Measurements from ENCODE around the gene ASB18. TPM values are rescaled to one million over a fixed set of nuclear protein-coding genes. Genes with fewer than 3 reads are reported as not detected.

ASB18 gene
- total RNA-seq, 1 experiment from 2014 or later: not detected

GRCh38 chr2:236169151-236169721 is 95.0 kb downstream of the ASB18 start:
- no peak for TF ChIP-seq CTCF (IDR thresholded peaks at IDR 0.05; ENCODE audit: insufficient read depth in 1 of 2, low read depth in 1 of 2, low read length in 1 of 2, severe bottlenecking in 1 of 2, unreplicated experiment in 1 of 2)
- H3K4me3 ChIP-seq (ENCODE audit: low read depth, low read length): no peak overlapping the region
- Mint-ChIP-seq H3K27ac (ENCODE audit: unreplicated experiment) (no peak overlapping the region), H3K36me3 (ENCODE audit: insufficient read depth, unreplicated experiment) (peaks cover 5% of the 10 kb centered on the region), H3K4me3 (ENCODE audit: unreplicated experiment) (peak overlapping the region; percentile 37), H3K9me3 (ENCODE audit: unreplicated experiment) (no peaks in the 10 kb centered on the region), H3K27me3 (ENCODE audit: insufficient read depth, unreplicated experiment) (no peaks in the 10 kb centered on the region), H3K4me1 (ENCODE audit: low read depth, unreplicated experiment) (no peaks in the 10 kb centered on the region)
- BruUV-seq (replicated peaks): TSS peak; percentile 39
- ChIA-PET POLR2A (no interaction called here), CTCF (no interaction called here)
- no peaks in the 10 kb centered on the region for H3K36me3 ChIP-seq (ENCODE audit: control insufficient read depth, insufficient read depth, low read length)
- no peaks in the 10 kb centered on the region for H3K4me1 ChIP-seq
- H3K27me3 ChIP-seq (replicated peaks; ENCODE audit: control insufficient read depth, insufficient read depth, low read length): no peaks in the 10 kb centered on the region
- no peaks in the 10 kb centered on the region for H3K9me3 ChIP-seq
- no peak for DNase-seq
- intact Hi-C loops (cut with micrococcal nuclease; ENCODE audit: unreplicated experiment): no loop called here

GRCh38 chr2:236168110-236169080 is 95.8 kb downstream of the ASB18 start, which contains the start of gene GBX2:
Gene GBX2 (minus strand): TSS chr2:236168386. CDS start chr2:236167971, 415 bp downstream.
- Histone ChIP-seq H3K36me3 (ENCODE audit: control insufficient read depth, insufficient read depth, low read length) (no peaks in the 10 kb centered on the region), H3K27me3 (replicated peaks; ENCODE audit: control insufficient read depth, insufficient read depth, low read length) (no peaks in the 10 kb centered on the region), H3K4me3 (ENCODE audit: low read depth, low read length) (peak within 1 kb of the TSS; percentile 70), H3K9me3 (no peaks in the 10 kb centered on the region), H3K4me1 (no peaks in the 10 kb centered on the region)
- intact Hi-C loops (cut with micrococcal nuclease; ENCODE audit: unreplicated experiment): no loop called here
- Mint-ChIP-seq H3K4me1 (ENCODE audit: low read depth, unreplicated experiment) (no peaks in the 10 kb centered on the region), H3K4me3 (ENCODE audit: unreplicated experiment) (peak within 1 kb of the TSS; percentile 62), H3K27me3 (ENCODE audit: insufficient read depth, unreplicated experiment) (no peaks in the 10 kb centered on the region), H3K9me3 (ENCODE audit: unreplicated experiment) (no peaks in the 10 kb centered on the region), H3K36me3 (ENCODE audit: insufficient read depth, unreplicated experiment) (peaks cover 5% of the 10 kb centered on the region), H3K27ac (ENCODE audit: unreplicated experiment) (no peak within 1 kb of the TSS)
- ChIA-PET POLR2A (no interaction called here), CTCF (interaction anchor here (1.0 kb wide), 1 partner anchor 389 kb away, joined by 4 read pairs; no protein-coding TSS in a partner anchor)
- BruUV-seq (replicated peaks): no TSS peak
- no peak for TF ChIP-seq CTCF (IDR thresholded peaks at IDR 0.05; ENCODE audit: insufficient read depth in 1 of 2, low read depth in 1 of 2, low read length in 1 of 2, severe bottlenecking in 1 of 2, unreplicated experiment in 1 of 2)
- peak; percentile 78 to 81 for DNase-seq

GRCh38 chr2:236167297-236168109 is 96.7 kb downstream of the ASB18 start:
- H3K9me3 ChIP-seq: no peaks in the 10 kb centered on the region
- H3K27me3 Mint-ChIP-seq (ENCODE audit: insufficient read depth, unreplicated experiment): no peaks in the 10 kb centered on the region
- BruUV-seq (replicated peaks): TSS peak; percentile 28
- H3K36me3 Mint-ChIP-seq (ENCODE audit: insufficient read depth, unreplicated experiment): peaks cover 5% of the 10 kb centered on the region
- TF ChIP-seq CTCF (IDR thresholded peaks at IDR 0.05; ENCODE audit: insufficient read depth in 1 of 2, low read depth in 1 of 2, low read length in 1 of 2, severe bottlenecking in 1 of 2, unreplicated experiment in 1 of 2): peak in 1 of 2 experiments; percentile 11
- H3K27me3 ChIP-seq (replicated peaks; ENCODE audit: control insufficient read depth, insufficient read depth, low read length): no peaks in the 10 kb centered on the region
- H3K4me3 Mint-ChIP-seq (ENCODE audit: unreplicated experiment): peak overlapping the region; percentile 62
- H3K4me1 Mint-ChIP-seq (ENCODE audit: low read depth, unreplicated experiment): no peaks in the 10 kb centered on the region
- ChIA-PET POLR2A (no interaction called here), CTCF (interaction anchor here (1.0 kb wide), 1 partner anchor 388 kb away, joined by 4 read pairs; no protein-coding TSS in a partner anchor)
- no peak overlapping the region for H3K27ac Mint-ChIP-seq (ENCODE audit: unreplicated experiment)
- no peaks in the 10 kb centered on the region for H3K36me3 ChIP-seq (ENCODE audit: control insufficient read depth, insufficient read depth, low read length)
- no peaks in the 10 kb centered on the region for H3K9me3 Mint-ChIP-seq (ENCODE audit: unreplicated experiment)
- H3K4me1 ChIP-seq: no peaks in the 10 kb centered on the region
- intact Hi-C loops (cut with micrococcal nuclease; ENCODE audit: unreplicated experiment): no loop called here
- peak overlapping the region; percentile 70 for H3K4me3 ChIP-seq (ENCODE audit: low read depth, low read length)
- peak; percentile 42 to 56 for DNase-seq
